Measurements from ENCODE around the gene CHST3.

DNA sequence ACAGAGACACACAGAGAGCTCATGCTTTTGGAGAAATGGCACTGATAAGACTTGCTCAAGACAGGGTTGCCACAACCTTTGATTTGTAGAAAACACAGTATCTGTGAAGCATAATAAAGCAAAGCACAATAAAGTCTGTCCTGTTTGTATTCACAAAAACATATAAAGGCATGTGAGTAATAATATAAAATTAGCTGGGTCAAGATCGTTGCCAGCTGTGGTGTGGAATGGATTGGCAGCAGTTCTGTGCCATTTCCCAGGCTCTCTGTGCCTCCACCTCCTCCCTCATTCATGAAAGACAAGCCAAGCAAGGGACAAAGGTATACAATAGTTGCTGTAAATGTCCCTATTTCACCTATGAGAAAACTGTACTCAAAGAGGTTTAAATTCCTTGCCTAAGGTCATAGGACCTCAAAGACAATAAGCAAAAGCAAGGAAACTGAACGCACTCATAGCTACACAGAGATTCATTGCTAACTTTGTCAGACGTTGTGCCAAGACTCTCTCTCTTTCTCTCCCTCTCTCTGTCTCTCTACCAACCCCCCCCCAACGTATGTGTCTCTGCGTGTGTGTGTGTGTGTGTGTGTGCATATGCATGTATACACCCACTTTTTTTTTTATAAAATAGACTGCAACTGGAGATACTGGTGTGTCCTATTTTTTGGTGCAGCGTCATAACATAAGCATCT lies 31.8 kb downstream of the CHST3 start:
- TF ChIP-seq POLR2AphosphoS5 (IDR thresholded peaks at IDR 0.05) (no peak), CTCF (IDR thresholded peaks at IDR 0.05) (no peak)
